SKM-1 (cell line): ENCODE data around the gene KCTD4.

ENCODE experiments used
- DNase-seq: peaks from one replicate; lab custom pipeline; 2025; ENCODE audit not compliant: unreplicated experiment; lab: John Stamatoyannopoulos, UW

KCTD4 gene

DNA sequence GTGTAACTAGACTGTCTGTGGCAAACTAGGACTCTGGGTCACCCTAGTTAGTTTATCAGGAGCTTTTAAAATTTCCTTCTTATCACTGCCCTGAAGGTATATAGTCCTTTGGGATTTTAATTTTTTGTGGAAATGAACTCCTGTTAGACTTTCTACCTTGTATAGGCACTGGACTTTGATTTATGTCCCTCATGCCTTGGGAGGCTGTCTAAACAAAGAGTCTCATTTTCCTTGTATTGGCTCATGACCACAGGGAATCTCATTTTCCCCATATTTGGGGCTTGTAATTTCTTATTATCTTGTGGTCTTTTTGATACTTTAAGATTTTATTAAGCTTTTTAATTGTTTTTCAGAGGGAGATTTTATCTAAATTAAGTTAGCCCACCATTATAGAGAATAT lies 21.4 kb downstream of the KCTD4 start:
- no peak for DNase-seq

DNA sequence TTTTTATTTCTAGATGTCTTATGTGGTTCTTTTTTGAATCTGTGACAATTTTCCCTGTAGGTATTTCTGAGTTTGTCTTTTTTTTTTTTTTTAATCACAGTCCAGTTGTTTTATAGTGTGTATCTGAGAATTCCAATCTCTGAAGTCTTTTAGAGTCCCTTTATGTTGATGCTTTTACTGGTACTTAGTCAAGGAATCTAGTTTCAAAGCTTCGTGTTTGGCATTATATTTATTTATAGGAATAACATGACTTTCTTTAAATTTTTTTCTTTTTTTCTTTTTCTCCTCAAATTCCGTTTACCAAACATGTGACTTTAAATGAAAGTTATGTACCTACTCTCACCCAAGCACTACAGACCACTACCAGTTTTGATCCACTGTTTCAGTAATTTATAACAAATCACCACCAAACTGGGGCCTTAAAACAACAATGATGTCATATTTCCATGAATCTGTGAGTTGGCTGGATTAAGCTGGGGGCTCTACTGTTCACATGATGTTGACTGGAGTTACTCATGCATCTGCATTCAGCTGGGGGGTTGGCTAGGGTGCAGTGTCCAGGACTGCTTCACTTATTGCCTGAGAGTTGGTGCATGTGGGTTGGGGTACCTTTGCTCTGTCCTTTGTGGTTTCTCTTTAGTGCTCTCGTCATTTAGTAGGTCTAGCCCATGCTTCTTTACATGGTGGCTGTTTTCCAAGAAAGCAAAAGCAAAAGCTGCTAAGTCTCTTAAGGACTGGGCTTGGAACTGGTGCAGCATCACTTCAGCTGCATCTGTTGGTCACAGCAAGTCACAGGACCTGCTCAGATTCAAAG lies 22.3 kb downstream of the KCTD4 start:
- DNase-seq = no peak

DNA sequence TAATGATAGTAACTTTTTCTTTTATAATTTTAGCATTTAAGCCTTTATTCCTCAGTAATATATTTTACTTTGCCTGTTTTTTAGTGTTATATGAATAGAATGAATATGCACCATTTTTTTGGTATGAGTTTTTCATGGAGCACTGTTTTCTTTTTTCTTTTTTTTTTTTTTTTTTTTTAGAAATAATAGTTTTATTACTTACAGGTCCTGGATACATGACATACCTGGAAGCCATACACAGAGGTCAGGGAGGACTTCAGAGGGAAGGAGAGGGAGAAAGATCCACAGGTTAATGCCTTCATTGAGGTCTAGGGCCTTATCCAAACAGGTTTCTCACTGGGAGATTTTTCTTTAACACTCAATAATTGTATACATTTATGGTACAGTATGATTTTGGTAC lies 26.4 kb downstream of the KCTD4 start:
- DNase-seq = no peak

DNA sequence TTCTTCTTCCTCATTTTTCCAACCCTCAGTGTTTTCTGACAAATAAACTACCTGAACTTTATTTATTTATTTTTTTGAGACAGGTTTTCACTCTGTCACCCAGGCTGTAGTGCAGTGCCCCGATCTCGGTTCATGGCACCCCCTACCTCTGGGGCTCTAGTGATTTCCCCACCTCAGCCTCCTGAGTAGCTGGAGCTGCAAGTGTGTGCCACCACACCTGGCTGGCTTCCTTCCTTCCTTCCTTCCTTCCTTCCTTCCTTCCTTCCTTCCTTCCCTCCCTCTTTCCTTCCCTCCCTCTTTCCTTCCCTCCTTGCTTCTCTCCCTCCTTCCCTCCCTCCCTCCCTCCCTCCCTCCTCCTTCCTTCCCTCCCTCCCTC lies 32.3 kb downstream of the KCTD4 start:
- DNase-seq = no peak

DNA sequence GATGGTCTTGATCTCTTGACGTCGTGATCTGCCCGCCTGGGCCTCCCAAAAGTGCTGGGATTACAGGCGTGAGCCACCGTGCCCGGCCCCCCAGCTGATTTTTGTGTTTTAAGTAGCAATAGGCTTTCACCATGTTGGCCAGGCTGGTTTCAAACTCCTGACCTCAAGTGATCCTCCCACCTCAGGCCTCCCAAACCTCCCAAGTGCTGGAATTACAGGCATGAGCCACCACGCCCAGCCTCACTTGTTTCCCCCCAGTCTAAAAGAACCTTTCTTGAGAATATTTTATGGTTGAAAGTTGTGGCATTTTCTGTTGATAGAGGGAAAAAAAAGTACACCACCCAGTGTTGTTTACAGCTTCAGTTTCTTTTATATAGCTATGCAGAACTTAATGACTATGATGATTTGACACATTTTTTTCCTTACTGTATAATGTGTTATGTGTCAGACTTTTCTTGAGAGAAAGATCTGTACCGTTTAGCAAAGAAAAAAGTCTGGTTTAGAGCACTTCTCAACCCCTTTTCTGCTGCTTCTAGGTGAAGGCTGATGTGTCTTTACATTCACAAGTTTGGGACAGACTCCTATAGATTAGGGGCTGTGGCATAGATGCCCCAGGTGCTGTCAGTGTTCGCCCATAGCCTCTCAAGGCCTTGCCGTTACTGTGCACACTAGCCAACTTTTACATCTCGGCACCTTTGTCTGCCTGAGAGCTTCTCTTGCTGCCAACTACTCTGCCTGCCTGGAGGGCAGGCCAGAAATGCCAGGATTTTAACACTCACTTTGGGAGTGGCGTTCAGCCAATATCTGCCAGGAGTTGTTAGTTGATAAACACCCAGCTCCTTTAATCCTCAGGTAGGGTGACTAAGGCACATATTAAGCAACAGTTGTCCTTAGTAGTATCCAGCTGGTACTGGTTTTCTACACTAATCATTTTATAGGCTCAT lies 33.0 kb downstream of the KCTD4 start:
- no peak for DNase-seq

DNA sequence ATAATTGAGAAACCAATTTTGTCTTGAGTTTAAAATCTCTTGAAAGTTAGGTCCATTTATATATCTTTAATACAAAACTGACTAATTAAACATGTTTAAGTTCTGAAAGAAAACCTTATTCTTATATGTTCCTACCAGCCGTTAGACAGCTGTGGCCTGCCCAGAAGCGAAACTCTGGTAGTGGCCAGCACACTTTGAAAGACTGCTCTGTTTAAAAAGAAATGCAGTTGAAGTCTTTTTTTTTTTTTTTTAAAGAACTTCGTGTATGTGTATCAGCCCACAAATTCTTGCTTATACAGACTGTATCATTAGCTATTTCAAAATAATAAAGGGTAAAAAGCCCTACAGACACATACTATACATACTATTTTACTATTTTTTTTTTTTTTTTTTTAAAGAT lies 34.0 kb downstream of the KCTD4 start:
- no peak for DNase-seq

DNA sequence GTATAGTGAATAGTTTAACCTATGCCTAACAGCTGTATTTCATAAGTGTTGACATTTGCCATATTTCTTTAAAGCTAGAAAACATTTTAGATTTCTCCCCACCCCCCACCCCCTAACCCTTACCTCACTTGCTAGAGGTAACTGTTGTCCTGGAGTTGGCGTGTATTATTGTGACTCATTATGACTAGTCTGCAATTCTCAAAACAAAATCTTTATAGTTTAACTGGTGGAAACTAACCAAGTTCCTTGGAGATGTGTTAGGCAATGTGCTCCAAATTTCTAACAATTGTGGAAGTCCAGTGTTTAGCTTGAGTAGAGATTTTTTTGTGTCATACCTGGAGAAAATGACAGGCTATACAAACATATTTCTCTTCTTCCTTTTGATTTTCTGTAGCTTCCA lies 38.0 kb downstream of the KCTD4 start:
- no peak for DNase-seq

DNA sequence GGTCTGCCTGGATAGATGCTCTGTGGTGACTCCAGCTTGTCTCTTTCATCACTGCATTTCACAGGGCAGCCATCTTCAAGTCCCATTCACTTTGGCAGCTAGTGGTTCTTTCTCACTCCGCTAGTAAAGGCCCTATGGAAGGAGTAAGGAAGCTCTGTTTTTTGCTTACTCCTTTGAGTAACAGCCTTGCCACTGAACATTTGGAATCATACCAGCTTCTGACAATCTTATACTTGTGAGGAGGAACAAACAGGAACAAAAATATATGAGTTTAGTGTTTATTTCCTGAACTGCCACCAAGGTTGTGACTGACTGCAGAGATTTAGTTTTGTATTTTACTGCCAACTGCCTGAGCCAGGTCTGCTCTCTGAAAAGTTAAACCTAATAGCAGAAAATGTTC lies 38.7 kb downstream of the KCTD4 start:
- no peak for DNase-seq

DNA sequence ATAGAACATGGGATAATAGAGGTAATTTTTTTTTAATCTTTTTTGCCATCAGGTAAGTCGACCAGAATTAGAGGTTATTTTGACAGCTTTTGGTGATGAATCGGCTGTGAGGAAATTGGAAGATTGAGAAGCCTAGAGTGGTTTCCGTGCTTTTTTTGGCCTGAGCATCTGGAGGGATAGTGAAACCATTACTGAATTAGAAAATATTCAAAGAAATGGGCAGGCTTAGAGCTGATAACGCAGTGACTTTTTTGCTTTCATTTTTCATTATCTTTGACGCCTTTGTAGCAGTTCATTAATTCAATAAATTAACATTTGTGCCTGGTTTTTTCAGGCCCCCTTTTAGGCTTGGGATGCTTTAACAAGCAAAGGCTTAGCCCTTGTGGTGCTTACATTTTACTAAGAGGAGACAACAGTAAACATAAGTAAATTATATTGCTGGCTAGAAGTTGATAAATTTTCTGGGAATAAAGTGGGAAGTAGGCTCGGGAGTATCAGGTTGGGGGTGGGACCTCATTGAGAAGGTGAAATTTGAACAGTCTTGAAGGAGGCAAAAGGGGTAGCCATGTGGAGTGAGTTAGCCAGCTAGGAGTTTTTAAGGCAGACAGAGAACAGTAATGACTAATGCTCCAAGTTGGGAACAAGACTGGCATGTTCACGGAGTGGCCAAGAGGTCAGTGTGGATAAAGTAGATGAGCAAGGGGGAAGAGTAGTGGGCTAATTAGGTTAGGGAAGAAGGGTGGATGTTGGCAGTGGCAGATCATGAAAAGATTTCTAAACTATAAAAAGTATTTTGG lies 44.1 kb downstream of the KCTD4 start:
- no peak for DNase-seq

DNA sequence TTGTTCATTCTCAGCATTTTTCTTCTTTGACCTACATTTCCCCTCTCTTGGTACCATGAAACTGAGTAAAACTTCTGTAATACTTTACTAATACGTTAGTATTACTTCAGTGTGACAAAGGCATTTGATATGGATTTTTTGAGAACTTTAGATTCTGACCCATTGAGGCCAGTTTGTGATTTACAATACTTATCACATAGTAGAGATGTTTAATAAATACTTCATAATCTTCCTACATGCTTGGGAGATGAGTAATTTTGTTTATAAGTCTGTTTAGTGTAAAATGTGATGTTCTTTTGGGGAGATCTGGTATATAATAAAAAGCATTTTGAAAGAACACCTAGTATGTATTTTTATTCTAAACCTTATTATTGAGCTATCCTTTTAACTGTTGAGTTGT lies 50.9 kb downstream of the KCTD4 start:
- DNase-seq = no peak

DNA sequence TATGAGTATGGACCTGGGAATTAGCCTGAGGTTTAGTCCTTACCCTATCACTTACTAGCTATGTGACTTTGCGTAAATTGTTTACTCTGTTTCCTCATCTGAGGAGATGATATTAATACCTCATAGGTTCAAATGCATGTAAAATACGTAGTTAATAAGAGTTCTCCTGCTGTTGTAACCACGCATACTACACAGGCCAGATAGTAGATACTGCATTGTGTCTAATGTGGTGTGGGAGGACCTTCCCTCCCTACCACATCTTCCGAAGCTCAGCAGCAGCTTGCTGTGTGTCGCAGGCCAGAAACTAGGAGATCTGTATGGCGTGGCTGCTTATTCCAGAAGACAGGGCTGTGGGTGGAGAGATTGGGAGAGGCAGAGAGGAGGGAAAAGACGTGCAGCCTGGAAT lies 57.5 kb downstream of the KCTD4 start:
- DNase-seq = no peak
